CD4-positive, alpha-beta T cell treated with Interleukin-4 for 1 hour (primary cell): ENCODE results near the gene PLB1.

Source experiments
- DNase-seq, 2 donors: peaks; one replicate each; pipeline ENCODE4 v3.0.0-alpha.2; 2020 to 2022

PLB1 gene

GRCh38 chr2:28674713-28675068 lies 178.8 kb downstream of the PLB1 start:
- DNase-seq = no peak

- no peak for DNase-seq
These were observed 180.4 kb downstream of the PLB1 start for GRCh38 chr2:28676152-28676835.

GRCh38 chr2:28678175-28678855 lies 182.5 kb downstream of the PLB1 start:
- DNase-seq = no peak

GRCh38 chr2:28678944-28679343 lies 183.1 kb downstream of the PLB1 start:
- DNase-seq = no peak

GRCh38 chr2:28680657-28681056 lies 184.8 kb downstream of the PLB1 start:
- peak in 1 of 2 donors; percentile 4 for DNase-seq

GRCh38 chr2:28681158-28681571 lies 185.3 kb downstream of the PLB1 start:
- peak; percentile 82 for DNase-seq

- peak in 1 of 2 donors; percentile 29 for DNase-seq
These were observed 185.7 kb downstream of the PLB1 start for GRCh38 chr2:28681606-28682005.

GRCh38 chr2:28683100-28683706 lies 187.3 kb downstream of the PLB1 start:
- DNase-seq = no peak

GRCh38 chr2:28684142-28684858 lies 188.4 kb downstream of the PLB1 start:
- DNase-seq = no peak

GRCh38 chr2:28687171-28687570 lies 191.3 kb downstream of the PLB1 start:
- no peak for DNase-seq

GRCh38 chr2:28687640-28688385 lies 192.0 kb downstream of the PLB1 start:
- no peak for DNase-seq

GRCh38 chr2:28688818-28689217 lies 193.0 kb downstream of the PLB1 start:
- DNase-seq = no peak

GRCh38 chr2:28689771-28690170 lies 193.9 kb downstream of the PLB1 start:
- DNase-seq = no peak

GRCh38 chr2:28692411-28692810 lies 196.6 kb downstream of the PLB1 start:
- no peak for DNase-seq

- no peak for DNase-seq
These were observed 197.4 kb downstream of the PLB1 start for GRCh38 chr2:28693223-28693622.
